COLO668 (cell line): ENCODE measurements around the gene NGEF.
"Not testable (repeated sequence)": the region's sequence is repeated elsewhere in the genome, so short reads cannot be mapped to it uniquely, and the experiment has no call there.

Source experiments
- DNase-seq: peaks from one replicate; lab custom pipeline; 2025; ENCODE audit not compliant: unreplicated experiment; lab: John Stamatoyannopoulos, UW

Gene NGEF

DNA sequence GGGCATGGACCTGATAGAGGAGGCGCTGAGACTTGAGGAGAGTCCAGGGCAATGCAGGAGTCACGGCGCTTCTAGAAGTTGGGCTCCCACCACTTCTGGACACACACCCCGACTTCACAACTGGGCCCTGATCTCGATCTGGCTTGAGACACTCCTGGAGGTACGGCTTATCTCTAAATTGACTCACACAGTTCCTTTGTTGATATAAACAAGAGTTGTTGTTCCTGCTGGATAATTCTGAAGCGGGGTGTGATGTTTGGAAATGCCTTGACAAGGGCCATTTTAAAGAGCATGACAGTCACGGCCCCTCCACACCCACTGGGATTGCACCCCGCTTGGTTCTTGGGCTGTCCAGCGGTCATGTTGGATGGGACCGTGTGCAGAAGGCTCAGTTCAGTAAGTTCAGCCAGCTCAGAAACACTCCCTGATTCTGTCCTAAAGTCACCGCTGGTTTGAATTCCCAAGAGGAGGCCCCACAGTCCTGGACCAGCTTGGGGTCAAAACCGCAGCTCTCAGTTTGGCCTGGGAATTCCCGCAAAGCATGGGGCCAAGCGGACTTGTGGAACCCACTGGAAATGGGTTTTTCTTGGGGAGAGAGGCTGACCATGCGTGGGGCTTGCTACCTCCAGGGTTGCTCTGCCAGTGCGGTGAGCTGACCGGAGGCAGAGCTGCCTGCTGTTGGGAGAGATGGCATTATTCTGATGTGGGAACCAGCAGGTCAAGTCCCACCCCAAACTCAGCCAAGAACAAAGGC lies 10.1 kb upstream of the NGEF start:
- no peak for DNase-seq

GRCh38 chr2:233022561-233022960 lies 9.5 kb upstream of the NGEF start:
- DNase-seq = no peak

GRCh38 chr2:233021771-233022170 lies 8.7 kb upstream of the NGEF start:
- DNase-seq = no peak

DNA sequence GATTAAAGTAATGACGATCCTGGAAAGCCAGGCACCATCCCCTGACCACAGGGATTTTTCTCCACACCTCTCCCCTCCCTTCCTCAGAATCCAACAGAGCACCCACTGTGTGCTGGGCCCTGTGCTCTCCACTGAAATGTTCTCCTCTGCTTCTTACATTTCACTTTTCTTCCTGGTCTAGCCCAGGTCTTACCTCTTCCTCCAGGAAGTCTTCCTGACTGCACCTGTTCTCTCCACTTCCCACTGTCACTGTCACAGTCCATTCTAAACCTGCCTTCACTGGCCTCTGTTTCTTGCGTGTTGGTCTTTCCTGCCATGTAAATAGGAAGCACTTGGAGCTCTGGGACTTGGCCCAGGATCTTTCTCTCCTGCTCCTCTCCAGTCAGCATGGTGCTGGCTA lies 7.4 kb upstream of the NGEF start:
- DNase-seq = no peak

- DNase-seq = not testable (repeated sequence)
Measured at GRCh38 chr2:233019610-233020009, 6.6 kb upstream of the NGEF start.

DNA sequence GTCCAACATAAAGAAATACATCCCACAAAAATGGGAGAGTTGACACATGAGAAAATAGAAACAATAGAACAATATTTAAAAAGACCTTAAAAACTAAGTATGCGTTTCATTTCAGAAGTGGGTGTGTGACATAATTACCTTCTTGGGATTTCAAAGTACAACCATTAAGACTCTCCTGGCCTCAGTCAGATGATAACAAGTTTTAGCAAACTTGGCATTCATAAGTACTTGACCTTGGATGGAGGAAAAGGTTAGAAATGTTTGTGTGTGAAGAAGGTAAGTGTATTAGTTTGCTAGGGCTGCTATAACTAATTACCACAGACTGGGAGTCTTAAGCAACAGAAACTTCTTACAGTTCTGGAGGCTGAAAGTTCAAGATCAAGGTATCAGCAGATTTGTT lies 4.9 kb upstream of the NGEF start:
- no peak for DNase-seq

- DNase-seq = no peak
Measured at GRCh38 chr2:233015019-233015645, 2.1 kb upstream of the NGEF start.

DNA sequence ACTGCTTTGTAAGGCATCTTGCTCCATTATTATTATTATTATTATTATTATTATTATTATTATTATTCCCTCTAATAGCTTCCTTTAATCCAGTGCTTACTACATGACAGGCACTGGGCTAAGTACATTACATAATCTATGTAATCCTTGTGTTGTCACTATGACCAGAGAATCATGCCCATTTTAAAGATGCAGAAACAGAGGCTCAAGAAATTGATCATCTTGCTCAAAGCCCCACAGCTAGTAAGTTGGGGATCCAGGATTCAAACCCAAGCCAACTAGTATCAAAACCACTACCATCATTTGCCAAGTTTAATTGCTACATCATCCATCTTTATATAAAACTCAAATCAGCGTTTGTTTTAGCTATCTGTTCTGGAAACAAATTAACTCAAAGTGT lies 594 bp upstream of the NGEF start:
- DNase-seq = no peak

GRCh38 chr2:233012301-233012971 lies 620 bp downstream of the NGEF start:
- DNase-seq = no peak

DNA sequence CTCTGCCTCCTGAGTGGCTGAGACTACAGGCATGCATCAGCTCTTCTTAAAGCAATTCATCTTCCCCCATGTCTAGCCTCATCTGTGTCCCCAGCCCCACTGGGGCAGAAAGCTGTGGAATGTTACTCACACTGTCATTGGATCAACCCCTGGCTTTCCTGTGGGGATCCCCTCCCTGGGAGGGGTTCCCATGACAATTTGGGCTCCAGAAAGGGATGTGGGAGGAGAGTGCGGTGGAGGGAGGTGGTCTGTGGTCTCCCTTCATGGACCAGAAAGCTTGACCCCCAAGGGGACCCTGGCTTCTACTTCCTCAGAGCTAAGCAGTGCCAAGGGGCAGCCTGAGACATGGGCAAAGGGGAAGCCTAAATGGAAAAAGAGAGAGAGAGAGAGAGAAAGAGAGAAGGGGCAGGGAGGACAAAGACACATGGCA lies 1.3 kb downstream of the NGEF start:
- no peak for DNase-seq

GRCh38 chr2:233011268-233011650 lies 1.8 kb downstream of the NGEF start:
- no peak for DNase-seq

- DNase-seq = no peak
Measured at GRCh38 chr2:233010569-233011267, 2.3 kb downstream of the NGEF start.

DNA sequence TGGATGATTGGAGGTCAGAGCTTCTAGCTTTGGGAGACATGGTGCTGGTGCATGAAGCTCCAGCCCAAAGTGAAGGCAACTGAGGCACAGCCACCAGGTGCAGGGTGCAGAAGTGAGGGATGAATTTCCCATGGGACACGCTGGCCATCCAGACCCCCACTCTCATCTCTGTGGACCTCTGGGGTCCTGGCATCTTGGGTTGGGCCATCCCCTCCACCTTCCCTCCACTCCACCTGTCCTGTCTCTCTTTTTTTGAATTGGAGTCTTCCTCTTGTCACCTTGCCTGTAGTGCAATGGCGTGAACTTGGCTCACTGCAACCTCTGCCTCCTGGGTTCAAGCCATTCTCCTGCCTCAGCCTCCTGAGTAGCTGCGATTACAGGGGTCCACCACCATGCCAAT lies 3.4 kb downstream of the NGEF start:
- DNase-seq = no peak

DNA sequence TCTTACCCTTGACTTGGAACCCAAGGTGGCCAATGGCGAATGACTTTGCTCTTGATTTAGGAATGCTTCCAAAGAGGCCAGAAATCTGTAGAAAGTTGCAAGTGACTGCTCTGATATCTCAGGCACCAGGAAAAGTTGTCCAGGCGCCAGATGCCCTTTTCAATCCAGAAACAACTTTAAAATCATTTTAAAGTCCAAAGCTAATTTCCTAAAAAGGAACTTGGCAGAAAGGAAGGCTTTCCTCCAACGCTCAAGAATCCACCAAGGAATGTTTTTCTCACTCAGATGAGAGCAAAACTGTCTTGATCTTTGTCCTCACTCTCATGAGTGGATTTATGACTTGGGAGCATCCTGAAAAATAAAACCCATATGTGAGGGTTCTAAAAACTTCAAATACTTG lies 5.3 kb downstream of the NGEF start:
- DNase-seq = no peak

DNA sequence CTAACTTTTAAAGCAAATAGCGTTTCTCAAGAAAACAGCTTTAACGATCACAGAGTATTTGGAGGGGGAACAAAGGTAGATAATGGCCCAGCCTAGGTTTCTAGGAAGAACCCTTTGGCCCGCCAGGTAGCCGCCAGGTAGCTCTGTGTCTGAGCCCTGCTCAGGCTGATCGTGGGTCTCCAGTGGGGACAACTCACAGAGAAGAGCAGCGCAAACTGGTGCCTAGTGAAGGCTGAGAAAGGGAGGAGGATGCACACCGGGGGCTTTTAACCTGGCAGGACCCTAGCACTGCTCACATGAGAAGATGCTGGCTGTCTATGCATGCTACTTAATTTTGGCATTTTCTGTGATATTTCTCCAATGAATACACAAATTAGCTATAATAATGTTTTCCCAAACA lies 5.8 kb downstream of the NGEF start:
- no peak for DNase-seq

DNA sequence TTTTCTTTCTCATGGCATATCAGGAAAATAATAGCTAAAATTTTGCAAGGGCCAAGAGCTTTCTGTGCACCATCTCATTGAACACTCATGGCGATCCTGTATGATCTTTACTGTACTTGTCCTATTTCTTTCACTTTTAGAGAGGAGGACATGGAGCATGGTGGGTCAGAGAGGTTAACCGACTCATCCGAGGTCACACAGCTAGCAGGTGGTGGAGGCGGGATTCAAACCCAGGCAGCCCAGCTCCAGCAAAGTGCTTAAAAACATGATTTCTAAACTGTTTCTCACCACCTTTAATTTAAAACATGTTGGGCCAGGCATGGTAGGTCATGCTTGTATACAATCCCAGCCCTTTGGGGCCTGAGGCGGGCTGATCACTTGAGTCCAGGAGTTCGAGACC lies 6.4 kb downstream of the NGEF start:
- DNase-seq = no peak

DNA sequence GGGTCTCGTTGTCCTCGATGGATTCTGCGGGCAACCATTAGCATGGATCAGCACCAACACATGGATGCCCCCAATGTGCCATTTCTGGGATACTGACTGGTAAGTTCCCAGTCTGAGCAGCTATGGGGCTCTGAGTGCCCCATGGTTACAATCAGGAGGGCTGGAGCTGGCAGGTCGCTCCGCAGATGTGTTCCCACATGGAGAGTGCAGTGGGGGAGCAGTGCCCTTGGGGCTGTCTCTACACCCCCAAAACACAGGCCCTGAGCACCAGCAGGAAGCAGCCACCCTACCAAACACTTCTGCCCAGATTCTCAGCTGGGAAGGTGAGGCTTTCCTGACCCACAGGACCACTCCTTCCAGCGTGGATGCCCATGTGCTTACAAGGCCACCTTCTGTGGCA lies 8.0 kb downstream of the NGEF start:
- no peak for DNase-seq

DNA sequence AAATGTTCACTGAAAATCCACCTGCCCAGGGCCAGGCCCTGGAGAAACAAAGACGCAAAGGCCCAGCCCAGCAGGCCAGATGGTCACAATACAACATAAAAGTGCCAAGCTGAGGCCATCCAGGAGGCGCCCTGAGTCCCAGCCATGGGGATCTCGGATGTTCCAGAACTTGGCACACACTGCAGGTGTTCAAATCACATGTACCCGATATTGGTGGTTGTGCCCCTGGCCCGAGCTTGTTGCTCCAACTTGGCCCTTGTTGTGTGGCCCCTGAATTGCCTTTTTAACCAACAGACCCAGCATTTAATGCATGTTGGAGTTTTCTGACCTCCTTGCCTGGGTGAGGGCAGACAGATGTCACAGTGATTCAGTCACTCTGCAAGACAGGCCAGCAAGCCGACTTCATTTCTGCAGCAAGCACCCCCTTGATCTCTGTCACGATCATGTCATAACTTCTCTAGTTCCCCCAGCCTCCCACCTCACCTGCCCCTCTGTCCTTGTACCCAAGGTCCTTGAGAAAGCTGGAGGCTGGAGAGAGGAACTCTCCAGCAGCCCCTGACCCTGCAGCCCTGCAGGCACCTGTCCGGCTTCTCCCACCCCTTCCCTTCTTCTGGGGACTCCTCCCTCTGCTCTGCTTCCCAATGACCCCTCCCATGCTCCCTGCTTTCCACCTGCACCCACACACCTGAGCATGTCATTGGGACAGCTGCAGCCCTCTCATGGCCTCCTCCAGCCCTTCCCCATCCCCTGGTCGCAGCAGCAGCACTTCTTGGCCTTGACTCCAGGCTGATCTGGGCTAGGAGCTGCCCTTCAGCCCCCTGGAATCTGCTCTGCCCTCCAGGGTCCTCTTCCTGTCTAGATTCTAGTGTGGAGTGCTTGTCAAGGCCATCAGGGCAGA lies 9.1 kb downstream of the NGEF start:
- no peak for DNase-seq

DNA sequence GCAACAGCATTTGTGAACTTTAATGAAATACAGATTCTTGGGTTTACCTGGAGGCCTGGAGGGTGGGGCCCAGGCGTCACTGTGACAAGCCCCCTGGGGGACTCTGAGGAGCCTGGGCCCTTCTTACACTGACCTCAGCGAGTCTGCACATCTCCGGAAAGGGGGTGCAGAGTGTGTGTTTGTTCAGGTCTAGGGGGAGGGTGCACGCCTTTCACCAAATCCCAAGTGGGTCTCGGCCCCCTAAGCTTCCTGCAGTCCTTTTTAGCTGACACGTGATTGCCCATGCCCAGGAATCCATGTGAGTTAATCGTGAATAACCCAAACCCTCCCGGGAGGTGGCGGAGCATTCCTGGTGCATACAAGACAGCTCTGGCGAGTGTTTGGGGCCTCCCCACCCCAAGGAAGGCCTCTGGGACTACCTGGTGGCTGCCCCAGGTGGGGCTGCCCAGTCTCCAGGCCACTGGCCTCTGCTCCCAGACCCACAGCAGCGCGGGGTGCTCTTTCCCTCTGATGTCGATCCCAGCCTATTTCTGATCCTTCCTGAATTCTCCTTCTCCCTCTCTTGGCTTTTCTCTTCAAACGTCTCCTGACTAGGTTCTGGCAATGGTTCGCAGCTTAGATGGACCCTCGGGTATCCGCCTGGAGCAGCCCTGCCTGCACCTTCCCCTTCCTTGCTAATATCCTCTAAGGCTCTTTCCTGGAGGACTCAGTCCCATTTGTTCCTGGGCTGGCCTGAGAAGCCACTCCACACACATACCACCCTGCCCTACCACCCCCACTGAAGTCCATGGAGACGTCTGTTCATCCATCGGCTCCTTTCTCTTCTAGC lies 10.0 kb downstream of the NGEF start:
- DNase-seq = no peak
